ENCODE results near the gene WDR82. TPM values are rescaled to one million over a fixed set of nuclear protein-coding genes. Genes with fewer than 3 reads are reported as not detected.

The WDR82 gene
- total and polyA plus RNA-seq, 9 of the 15 experiments (the other 6 are each of a cell fraction or from before 2014, with no cell fraction given), result 6.4 to 62.9 (median 37.1) TPM

DNA sequence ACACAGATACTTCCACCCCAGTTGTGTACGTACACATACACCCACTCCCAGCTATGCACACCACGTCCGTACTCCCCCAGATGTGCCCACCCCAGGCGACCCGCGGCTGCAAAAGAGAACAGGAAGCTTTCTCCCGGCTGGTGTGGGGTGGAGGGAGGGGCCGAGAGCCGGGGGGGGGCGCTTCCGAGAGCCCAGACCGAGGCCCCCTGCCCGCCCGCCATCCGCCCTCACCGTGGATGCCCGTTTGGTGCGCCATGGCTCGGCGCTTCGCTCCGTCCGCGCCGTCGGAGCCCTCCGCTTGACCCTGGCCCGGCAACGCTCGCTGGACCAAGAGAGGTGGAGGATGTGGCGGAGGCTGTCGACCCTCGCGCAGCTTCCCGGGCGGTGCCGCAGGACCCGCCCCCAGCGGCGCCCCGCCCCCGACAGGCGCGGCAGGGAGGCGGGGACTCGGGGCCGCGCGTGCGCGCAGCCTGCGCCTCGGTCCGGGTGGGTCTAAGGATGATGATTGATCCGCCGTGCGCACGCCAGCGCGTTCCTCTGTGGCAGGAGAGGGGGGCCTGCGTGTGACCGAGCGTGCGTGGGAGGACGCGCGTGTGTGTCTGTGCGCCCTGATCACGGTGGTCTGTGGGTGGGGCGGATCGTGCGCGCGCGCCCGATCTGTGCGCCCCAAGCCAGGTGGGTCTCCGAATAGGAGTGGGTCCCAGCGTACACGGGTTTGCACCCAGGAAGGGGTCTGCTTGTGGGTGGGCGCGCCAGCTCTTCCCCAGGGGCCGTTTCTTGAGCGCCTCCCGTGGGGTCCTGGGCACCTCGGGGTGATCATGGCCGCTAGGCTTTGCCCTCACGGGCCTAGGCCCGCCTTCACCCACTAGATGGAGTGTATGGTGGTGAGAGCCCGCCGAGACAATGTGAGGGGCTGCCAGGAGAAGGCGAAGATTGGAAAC lies 39.4 kb downstream of the WDR82 start, which contains the start of gene TWF2 (continued):
- no peak for TF ChIP-seq BACH1 (tag; IDR thresholded peaks at IDR 0.05)
- peak; percentile 71; the same call in 1 of the 2 replicates for TF ChIP-seq PHF8 (IDR thresholded peaks at IDR 0.05; ENCODE audit: borderline replicate concordance, low read length)
- no peak for TF ChIP-seq RCOR1 (IDR thresholded peaks at IDR 0.05; ENCODE audit: borderline replicate concordance in 1 of 2, low read depth in 2 of 2, low read length in 2 of 2)
- TF ChIP-seq CREM (IDR thresholded peaks at IDR 0.05; ENCODE audit: low read depth), result 0 out of 2 replicates have a peak, but pooled peaks have one; percentile 6
- no peak for TF ChIP-seq ZNF197 (CRISPR knock-in tag; IDR thresholded peaks at IDR 0.05; ENCODE audit: low read depth)
- TF ChIP-seq, protein P1, sequence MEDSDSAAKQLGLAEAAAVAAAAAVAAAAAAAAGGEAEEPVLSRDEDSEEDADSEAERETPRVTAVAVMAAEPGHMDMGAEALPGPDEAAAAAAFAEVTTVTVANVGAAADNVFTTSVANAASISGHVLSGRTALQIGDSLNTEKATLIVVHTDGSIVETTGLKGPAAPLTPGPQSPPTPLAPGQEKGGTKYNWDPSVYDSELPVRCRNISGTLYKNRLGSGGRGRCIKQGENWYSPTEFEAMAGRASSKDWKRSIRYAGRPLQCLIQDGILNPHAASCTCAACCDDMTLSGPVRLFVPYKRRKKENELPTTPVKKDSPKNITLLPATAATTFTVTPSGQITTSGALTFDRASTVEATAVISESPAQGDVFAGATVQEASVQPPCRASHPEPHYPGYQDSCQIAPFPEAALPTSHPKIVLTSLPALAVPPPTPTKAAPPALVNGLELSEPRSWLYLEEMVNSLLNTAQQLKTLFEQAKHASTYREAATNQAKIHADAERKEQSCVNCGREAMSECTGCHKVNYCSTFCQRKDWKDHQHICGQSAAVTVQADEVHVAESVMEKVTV (CRISPR knock-in tag; IDR thresholded peaks at IDR 0.05), result no peak
- TF ChIP-seq HNRNPK (IDR thresholded peaks at IDR 0.05; ENCODE audit: low read depth, low read length, poor library complexity, severe bottlenecking), result no peak
- TF ChIP-seq, protein P2, sequence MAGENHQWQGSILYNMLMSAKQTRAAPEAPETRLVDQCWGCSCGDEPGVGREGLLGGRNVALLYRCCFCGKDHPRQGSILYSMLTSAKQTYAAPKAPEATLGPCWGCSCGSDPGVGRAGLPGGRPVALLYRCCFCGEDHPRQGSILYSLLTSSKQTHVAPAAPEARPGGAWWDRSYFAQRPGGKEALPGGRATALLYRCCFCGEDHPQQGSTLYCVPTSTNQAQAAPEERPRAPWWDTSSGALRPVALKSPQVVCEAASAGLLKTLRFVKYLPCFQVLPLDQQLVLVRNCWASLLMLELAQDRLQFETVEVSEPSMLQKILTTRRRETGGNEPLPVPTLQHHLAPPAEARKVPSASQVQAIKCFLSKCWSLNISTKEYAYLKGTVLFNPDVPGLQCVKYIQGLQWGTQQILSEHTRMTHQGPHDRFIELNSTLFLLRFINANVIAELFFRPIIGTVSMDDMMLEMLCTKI (IDR thresholded peaks at IDR 0.05; ENCODE audit: partially characterized antibody), result no peak
- TF ChIP-seq, protein P3, sequence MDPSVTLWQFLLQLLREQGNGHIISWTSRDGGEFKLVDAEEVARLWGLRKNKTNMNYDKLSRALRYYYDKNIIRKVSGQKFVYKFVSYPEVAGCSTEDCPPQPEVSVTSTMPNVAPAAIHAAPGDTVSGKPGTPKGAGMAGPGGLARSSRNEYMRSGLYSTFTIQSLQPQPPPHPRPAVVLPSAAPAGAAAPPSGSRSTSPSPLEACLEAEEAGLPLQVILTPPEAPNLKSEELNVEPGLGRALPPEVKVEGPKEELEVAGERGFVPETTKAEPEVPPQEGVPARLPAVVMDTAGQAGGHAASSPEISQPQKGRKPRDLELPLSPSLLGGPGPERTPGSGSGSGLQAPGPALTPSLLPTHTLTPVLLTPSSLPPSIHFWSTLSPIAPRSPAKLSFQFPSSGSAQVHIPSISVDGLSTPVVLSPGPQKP (CRISPR knock-in tag; IDR thresholded peaks at IDR 0.05), result no peak
- no peak; the same call in 1 of the 2 replicates for TF ChIP-seq NBN (IDR thresholded peaks at IDR 0.05; ENCODE audit: low read depth)
- no peak for TF ChIP-seq DDX20 (tag; IDR thresholded peaks at IDR 0.05; ENCODE audit: low read depth)
- no peak for TF ChIP-seq CSDE1 (IDR thresholded peaks at IDR 0.05)
- no peak for TF ChIP-seq TFAM (CRISPR knock-in tag; conservative IDR thresholded peaks at IDR 0.05)
- no peak for TF ChIP-seq ZSCAN32 (CRISPR knock-in tag; IDR thresholded peaks at IDR 0.05)
- TF ChIP-seq FOXM1 (IDR thresholded peaks at IDR 0.05; ENCODE audit: low read depth), result no peak
- no peak for TF ChIP-seq FOXM1 (CRISPR knock-in tag; IDR thresholded peaks at IDR 0.05; ENCODE audit: low read depth)
- TF ChIP-seq ZNF121 (CRISPR knock-in tag; conservative IDR thresholded peaks at IDR 0.05), result no peak
- TF ChIP-seq NFATC3 (IDR thresholded peaks at IDR 0.05), result no peak
- no peak for TF ChIP-seq ZNF140 (CRISPR knock-in tag; IDR thresholded peaks at IDR 0.05)
- no peak for TF ChIP-seq ZNF124 (CRISPR knock-in tag; IDR thresholded peaks at IDR 0.05)
